ENCODE measurements around the gene CYTH3.
"Not testable (repeated sequence)": the region's sequence is repeated elsewhere in the genome, so short reads cannot be mapped to it uniquely, and the experiment has no call there.

CYTH3 gene

GRCh38 chr7:6153646-6154541, 118.5 kb downstream of the CYTH3 start:
- no peak for DNase-seq (ENCODE audit: low read depth in 3 of 3)

GRCh38 chr7:6151994-6152735, 120.3 kb downstream of the CYTH3 start:
- no peak for DNase-seq (ENCODE audit: low read depth in 3 of 3)

DNA sequence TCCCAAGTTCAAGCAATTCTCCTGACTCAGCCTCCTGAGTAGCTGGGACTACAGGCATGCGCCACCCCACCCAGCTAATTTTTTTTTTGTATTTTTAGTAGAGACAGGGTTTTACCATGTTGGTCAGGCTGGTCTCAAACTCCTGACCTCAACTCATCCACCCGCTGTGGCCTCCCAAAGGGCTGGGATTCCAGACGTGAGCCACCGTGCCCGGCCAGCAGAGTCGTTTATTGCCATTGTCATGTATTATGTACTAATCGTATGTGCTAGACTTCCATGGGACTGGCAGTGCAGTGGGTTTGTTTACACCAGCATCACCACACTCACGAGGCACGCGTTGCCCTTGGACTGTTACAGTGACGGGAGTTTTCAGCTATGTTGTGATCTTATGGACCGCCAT, 120.9 kb downstream of the CYTH3 start:
- not testable (repeated sequence) for DNase-seq (ENCODE audit: low read depth in 3 of 3)

DNA sequence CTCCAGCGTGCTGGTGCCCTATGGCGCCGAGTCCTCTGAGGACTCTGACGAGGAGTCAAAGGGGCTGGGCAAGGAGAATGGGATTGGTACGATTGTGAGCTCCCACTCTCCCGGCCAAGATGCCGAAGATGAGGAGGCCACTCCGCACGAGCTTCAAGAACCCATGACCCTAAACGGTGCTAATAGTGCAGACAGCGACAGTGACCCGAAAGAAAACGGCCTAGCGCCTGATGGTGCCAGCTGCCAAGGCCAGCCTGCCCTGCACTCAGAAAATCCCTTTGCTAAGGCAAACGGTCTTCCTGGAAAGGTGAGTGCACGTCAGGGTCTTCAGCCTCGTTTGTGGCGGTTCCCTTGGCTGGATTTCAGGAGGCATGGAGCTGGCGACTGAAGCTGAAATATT, 122.4 kb downstream of the CYTH3 start:
- DNase-seq (ENCODE audit: low read depth in 3 of 3) = no peak

GRCh38 chr7:6148724-6149360, 123.6 kb downstream of the CYTH3 start:
- no peak for DNase-seq (ENCODE audit: low read depth in 3 of 3)

DNA sequence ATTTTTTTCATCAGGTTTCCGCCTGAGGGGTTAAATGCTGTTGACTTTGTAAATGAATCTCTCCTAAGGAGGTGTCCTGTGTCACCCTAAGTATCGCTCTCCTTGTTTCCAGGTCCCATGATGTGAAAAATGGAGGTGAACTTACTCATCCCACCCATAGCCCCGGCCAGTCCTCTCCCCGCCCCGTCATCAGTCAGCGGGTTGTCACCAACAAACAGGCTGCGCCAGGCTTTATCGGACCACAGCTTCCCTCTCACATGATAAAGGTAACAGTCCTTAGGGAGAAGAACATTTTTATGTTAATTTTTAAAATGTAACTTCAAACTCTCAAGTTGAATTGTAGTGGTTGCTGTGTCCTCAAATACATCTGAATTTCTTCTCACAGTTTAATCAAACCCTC, 124.8 kb downstream of the CYTH3 start:
- no peak for DNase-seq (ENCODE audit: low read depth in 3 of 3)

DNA sequence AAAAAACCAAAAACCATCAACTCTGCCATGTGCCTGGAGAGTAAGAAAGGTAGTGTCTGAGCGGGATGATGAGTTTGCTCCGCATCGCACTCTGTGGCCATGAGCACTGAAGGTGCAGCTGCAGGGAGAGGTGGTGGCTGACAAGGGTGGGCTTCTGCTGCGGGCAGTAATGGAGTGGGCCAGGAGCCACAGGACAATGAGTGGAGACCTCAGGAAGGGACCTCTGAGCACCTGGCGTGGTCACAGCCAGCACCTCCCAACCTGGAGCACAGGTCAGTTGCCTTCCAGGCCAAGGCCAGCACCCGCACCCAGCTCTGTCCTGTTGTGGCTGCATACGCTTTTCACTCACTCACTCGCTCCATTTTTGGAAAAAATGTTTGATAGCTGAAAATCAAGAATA, 125.8 kb downstream of the CYTH3 start:
- no peak for DNase-seq (ENCODE audit: low read depth in 3 of 3)

DNA sequence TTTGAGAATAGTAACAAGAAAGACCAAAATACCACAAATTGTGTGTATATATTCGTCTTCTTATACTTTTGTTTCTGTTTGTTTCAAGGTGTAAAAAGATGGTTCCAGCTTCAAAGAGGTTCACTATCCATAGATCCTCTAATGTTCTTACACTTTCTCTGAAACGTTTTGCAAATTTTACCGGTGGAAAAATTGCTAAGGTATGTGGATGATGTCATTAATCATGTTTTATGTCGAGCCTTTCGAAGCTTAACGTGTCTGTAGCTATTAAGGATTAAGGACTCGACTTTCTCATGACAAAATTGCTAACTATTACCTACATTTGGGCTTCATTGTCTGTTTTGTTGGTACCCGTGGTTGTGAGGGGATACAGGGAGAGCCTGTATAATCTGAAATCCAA, 128.4 kb downstream of the CYTH3 start:
- DNase-seq (ENCODE audit: low read depth in 3 of 3) = no peak

DNA sequence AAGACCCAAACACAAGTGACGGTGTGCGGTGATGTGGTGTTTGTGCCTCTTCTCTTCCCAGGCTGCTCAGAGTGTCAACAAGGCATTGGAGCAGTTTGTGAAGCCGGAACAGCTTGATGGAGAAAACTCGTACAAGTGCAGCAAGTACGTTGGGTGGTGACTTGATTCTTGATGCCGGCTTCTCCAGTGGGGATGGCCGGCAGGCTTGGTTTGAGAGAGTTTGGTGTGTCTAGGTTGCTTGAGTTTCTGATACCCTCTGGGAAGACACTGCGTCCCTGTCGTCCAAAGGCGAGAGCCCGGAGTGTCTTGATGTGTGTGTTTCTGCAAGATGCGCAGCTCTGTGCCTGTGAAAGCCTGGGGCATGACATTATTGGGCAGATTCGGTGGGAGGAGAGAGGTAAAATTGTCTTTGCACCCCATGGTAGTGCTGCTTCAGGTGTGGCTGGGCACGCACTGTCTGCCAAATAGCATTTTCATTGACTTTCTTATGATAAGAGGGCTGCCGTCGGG, 129.5 kb downstream of the CYTH3 start:
- DNase-seq (ENCODE audit: low read depth in 3 of 3) = no peak

- no peak for DNase-seq (ENCODE audit: low read depth in 3 of 3)
Measured at GRCh38 chr7:6139189-6139996, 133.0 kb downstream of the CYTH3 start.

DNA sequence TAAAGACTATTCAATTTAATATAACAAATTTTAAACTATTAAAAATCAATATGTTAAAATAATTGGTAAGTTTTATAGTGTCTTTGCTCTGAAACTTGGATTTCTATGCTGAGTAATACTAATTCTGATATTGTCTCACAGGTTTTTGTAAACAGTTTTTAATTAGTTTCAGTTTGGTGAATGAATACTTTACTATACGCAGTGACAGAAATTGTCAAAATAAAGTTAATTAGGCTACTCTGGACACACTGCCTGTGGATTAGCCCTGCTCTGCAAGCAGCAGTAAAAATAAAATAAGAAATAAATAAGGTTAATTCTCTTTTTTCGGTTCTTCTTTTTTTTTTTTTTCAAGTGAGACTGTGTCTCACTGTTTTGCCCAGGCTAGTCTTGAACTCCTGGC, 135.9 kb downstream of the CYTH3 start:
- no peak for DNase-seq (ENCODE audit: low read depth in 3 of 3)

DNA sequence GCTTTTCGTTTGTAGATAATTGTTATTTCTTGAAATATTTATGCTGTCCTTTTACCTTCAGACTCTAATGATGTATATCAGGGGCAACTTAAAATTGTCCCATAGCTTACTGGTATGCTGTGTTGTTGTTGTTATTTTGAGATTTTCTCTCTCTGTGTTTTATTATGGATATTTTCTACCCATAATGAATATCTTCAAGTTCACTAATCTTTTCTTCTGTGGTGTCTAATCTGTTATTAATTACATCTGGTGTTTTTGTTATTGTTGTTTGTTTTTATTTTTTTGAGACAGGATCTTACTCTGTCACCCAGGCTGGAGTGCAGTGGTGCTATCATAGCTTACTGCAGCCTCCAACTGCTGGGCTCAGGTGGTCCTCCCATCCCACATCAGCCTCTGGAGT, 139.2 kb downstream of the CYTH3 start:
- no peak for DNase-seq (ENCODE audit: low read depth in 3 of 3)

DNA sequence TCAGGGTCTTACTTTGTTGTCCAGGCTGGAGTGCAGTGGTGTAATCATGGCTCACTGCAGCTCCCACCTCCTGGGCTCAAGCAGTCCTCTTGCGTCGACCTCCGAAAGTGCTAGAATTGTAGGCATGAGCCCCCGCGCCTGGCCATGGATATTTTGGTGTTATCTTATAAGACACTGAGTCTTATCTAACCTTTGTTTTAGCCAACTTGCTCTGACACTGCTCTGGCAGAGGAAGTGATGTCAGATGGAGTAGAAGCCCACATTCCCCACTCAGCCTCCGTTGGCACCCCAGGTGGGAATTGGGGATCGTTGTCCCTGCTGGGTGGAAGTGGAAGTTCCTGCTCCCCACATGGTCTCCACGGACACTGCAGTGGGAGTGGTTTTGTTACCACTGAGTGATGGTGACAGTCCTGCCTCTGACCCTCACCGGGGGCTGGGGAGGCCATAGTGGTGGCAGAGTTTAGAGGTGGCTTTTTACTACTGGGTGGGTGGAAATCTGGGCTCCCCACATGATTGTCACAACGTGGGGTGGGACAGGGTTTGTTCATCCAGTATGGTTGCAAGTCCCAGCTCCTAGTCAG, 142.3 kb downstream of the CYTH3 start:
- no peak for DNase-seq (ENCODE audit: low read depth in 3 of 3)

DNA sequence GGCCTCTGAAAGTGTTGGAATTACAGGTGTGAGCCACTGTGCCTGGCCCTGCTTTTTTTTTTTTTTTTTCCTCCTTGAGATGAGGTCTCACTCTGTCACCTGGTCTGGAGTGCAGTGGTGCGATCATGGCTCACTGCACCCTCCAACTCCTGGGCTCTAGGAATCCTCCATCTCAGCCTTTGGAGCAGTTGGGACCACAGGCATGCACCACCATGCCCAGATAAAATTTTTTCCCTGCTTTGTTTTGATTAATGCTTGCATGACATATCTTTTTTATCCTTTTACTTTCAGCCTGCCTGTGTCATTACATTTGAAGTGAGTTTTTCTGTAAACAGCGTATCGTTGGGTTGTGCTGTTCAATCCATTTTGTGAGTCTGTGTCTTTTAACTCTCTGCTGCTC, 144.2 kb downstream of the CYTH3 start:
- no peak for DNase-seq (ENCODE audit: low read depth in 3 of 3)

GRCh38 chr7:6127110-6127490, 145.3 kb downstream of the CYTH3 start:
- DNase-seq (ENCODE audit: low read depth in 3 of 3) = no peak

- DNase-seq (ENCODE audit: low read depth in 3 of 3) = no peak
Measured at GRCh38 chr7:6123843-6124242, 148.6 kb downstream of the CYTH3 start.

DNA sequence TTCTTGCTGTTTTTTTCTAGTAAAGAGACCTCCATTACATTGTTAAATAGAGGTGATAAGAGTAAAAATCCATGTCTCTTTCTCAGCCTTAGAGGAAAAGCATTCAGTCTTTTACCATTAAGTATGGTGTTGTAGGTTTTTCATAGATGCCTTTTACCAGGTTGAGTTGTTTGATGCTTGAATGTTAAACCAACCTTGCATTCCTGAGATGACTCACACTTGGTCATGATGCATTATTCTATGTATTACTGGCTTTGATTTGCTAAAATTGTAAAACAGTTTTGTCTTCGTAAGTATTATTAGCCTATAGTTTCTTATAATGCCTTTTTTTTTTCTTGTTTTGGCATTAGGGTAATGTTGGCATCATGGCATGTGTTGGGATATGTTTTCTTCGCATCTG, 151.3 kb downstream of the CYTH3 start:
- DNase-seq (ENCODE audit: low read depth in 3 of 3) = no peak

- DNase-seq (ENCODE audit: low read depth in 3 of 3) = no peak
Measured at GRCh38 chr7:6117533-6117932, 154.9 kb downstream of the CYTH3 start.

GRCh38 chr7:6116211-6116610, 156.2 kb downstream of the CYTH3 start:
- no peak for DNase-seq (ENCODE audit: low read depth in 3 of 3)
